Endothelial cell of umbilical vein (primary cell): Measurements from ENCODE around the gene CABCOCO1. TPM values are rescaled to one million over a fixed set of nuclear protein-coding genes. Genes with fewer than 3 reads are reported as not detected.

Experiments
- BruUV-seq: library from RNA; stranded (reverse); fragments of 400-500 nt; replicated peaks from 2 replicates; lab custom pipeline; 2021; lab: Mats Ljungman, UMichigan
- CTCF ChIA-PET: fragments of 300-600, 350-600 bp; sonication (Branson Sonifier 250); formaldehyde crosslinking; loops from one replicate; lab custom pipeline; 2021; ENCODE audit warnings: antibody characterized with exemption, inconsistent platforms; lab: Charles Lee
- POLR2A ChIA-PET: fragments of 300-600, 350-600 bp; sonication (Branson Sonifier 250); formaldehyde crosslinking; loops from one replicate; lab custom pipeline; 2021; ENCODE audit warnings: antibody characterized with exemption, inconsistent platforms; lab: Charles Lee
- DNase-seq: peaks from one replicate; pipeline ENCODE4 v3.0.0-alpha.2; 2011; ENCODE audit warnings: low read depth, low spot score
- FAIRE-seq: peaks from 2 replicates; lab custom pipeline; 2011; peaks lifted over from hg19 to GRCh38; lab: Jason Lieb, UNC
- H2AFZ ChIP-seq: 2 replicates; pipeline ENCODE4 v1.6.0; 2012; ENCODE audit warnings: low read depth, low read length, control low read depth, inconsistent platforms
- H3K27ac ChIP-seq: 2 replicates; pipeline ENCODE4 v1.5.1; 2011; ENCODE audit warnings: low read depth, mild to moderate bottlenecking, control low read depth, low read length, moderate library complexity; ENCODE audit not compliant: insufficient read depth
- H3K27me3 ChIP-seq, 2 experiments: 2 replicates each; pipeline versions ENCODE4 v1.6.0 to v1.6.1; 2011; ENCODE audit warnings: low read length in 2 of 2, mixed read lengths in 1 of 2; ENCODE audit not compliant: control insufficient read depth in 2 of 2, insufficient read depth in 2 of 2
- H3K36me3 ChIP-seq, 2 experiments: 2 replicates in 1 of 2; 3 replicates in 1 of 2; pipeline ENCODE4 v1.5.1; 2011; ENCODE audit warnings: low read length in 2 of 2, mild to moderate bottlenecking in 1 of 2, moderate library complexity in 1 of 2; ENCODE audit not compliant: control insufficient read depth in 2 of 2, insufficient read depth in 2 of 2; ENCODE audit errors: extremely low read depth in 1 of 2
- H3K4me1 ChIP-seq: 3 replicates; pipeline ENCODE4 v1.5.1; 2011; ENCODE audit warnings: mild to moderate bottlenecking, low read length; ENCODE audit not compliant: control insufficient read depth, insufficient read depth; ENCODE audit errors: extremely low read depth
- H3K4me2 ChIP-seq: 2 replicates; pipeline ENCODE4 v1.6.1; 2011; ENCODE audit warnings: low read length, control low read depth, mixed read lengths; ENCODE audit not compliant: insufficient read depth
- H3K4me3 ChIP-seq, 3 experiments: fragments of 200-600 bp in 1 of 3; sonication (generic), shearing (Covaris generic) in 1 of 3; replicated peaks in 1 of 3; 2 replicates each; pipeline ENCODE4 v1.5.1; 2011 to 2016; ENCODE audit warnings: control low read depth in 3 of 3, low read length in 3 of 3, mild to moderate bottlenecking in 2 of 3, inconsistent platforms in 1 of 3, low read depth in 1 of 3, moderate library complexity in 1 of 3; ENCODE audit not compliant: insufficient read depth in 1 of 3
- H3K79me2 ChIP-seq: 2 replicates; pipeline ENCODE4 v1.6.0; 2012; ENCODE audit warnings: low read length, inconsistent platforms; ENCODE audit not compliant: control insufficient read depth, insufficient read depth
- H3K9ac ChIP-seq: replicated peaks from 2 replicates; pipeline ENCODE3; 2011; ENCODE audit warnings: low read length, control low read depth; ENCODE audit not compliant: insufficient read depth; ENCODE audit errors: extremely low read depth
- H3K9me1 ChIP-seq: replicated peaks from 3 replicates; pipeline ENCODE4 v1.6.0; 2011; ENCODE audit warnings: mild to moderate bottlenecking, low read length; ENCODE audit not compliant: control insufficient read depth, insufficient read depth; ENCODE audit errors: extremely low read depth
- H3K9me3 ChIP-seq: replicated peaks from 2 replicates; pipeline ENCODE4 v1.5.1; 2012; ENCODE audit warnings: low read length, inconsistent platforms; ENCODE audit not compliant: control insufficient read depth, insufficient read depth
- H4K20me1 ChIP-seq: replicated peaks from 2 replicates; pipeline ENCODE3; 2011; ENCODE audit warnings: mild to moderate bottlenecking, low read length; ENCODE audit not compliant: control insufficient read depth, insufficient read depth; ENCODE audit errors: extremely low read depth
- EZH2 ChIP-seq: IDR thresholded peaks from 2 replicates; pipeline ENCODE4 v1.6.1; 2012; ENCODE audit warnings: borderline replicate concordance, low read depth, mild to moderate bottlenecking, moderate library complexity, low read length, inconsistent platforms; ENCODE audit not compliant: severe bottlenecking
- FOS ChIP-seq: IDR thresholded peaks from 2 replicates; pipeline ENCODE4 v1.6.1; 2011; ENCODE audit warnings: mild to moderate bottlenecking, low read length, moderate library complexity, borderline replicate concordance; ENCODE audit not compliant: insufficient read depth
- GATA2 ChIP-seq: IDR thresholded peaks from 2 replicates; pipeline ENCODE4 v1.7.0; 2011; ENCODE audit warnings: low read depth, mild to moderate bottlenecking, moderate library complexity, mixed read lengths, low read length; ENCODE audit not compliant: insufficient read length, insufficient read depth
- JUN ChIP-seq: IDR thresholded peaks from 2 replicates; pipeline ENCODE4 v1.6.1; 2011; ENCODE audit warnings: borderline replicate concordance, low read depth; ENCODE audit not compliant: insufficient read length, insufficient read depth
- MYC ChIP-seq: IDR thresholded peaks from one replicate; pipeline ENCODE4 v1.6.1; 2011; ENCODE audit warnings: mild to moderate bottlenecking, low read depth, low read length
- POLR2A ChIP-seq: IDR thresholded peaks from 2 replicates; pipeline ENCODE4 v1.6.1; 2012; ENCODE audit warnings: low read depth, mild to moderate bottlenecking, control low read depth, low read length
- POLR2AphosphoS5 ChIP-seq: IDR thresholded peaks from 2 replicates; pipeline ENCODE4 v1.6.1; 2012; ENCODE audit warnings: low read depth, mild to moderate bottlenecking, control low read depth, low read length, moderate library complexity; ENCODE audit not compliant: insufficient read depth
- dilution Hi-C: fragments of 300-500 bp; cut with MboI; formaldehyde crosslinking; loops from one replicate; pipeline ENCODE4 v1.15.0; 2019; ENCODE audit warnings: low sequenced_read_pairs; ENCODE audit not compliant: extremely low pct_ligation_motif_present
- intact Hi-C: fragments of 100-400 bp; cut with micrococcal nuclease; formaldehyde crosslinking; loops from one replicate; pipeline ENCODE4 v1.10.0; 2022
- polyA plus RNA-seq, 4 experiments: library from polyadenylated mRNA; depleted of rRNA in 3 of 4; stranded (reverse) in 3 of 4; unstranded in 1 of 4; fragments of >200 nt; gene quantifications; 2 replicates each; pipeline versions ENCODE4 v1.2.1 to v1.2.3, GENCODE V29; 2011 to 2012; ENCODE audit warnings: missing spikeins in 1 of 4
- total RNA-seq: library from RNA; stranded (reverse); gene quantifications from 2 replicates; pipeline ENCODE4 v1.2.3, GENCODE V29; 2021
- TF ChIP-seq, protein P1 (sequence below), 2 donors: IDR thresholded peaks; 1 replicate in 1 of 2; 2 replicates in 1 of 2; pipeline ENCODE4 v1.5.1; 2011; ENCODE audit warnings: low read length in 2 of 2, mild to moderate bottlenecking in 2 of 2, moderate library complexity in 2 of 2, control low read depth in 1 of 2, inconsistent platforms in 1 of 2, low read depth in 1 of 2; ENCODE audit not compliant: insufficient read depth in 1 of 2; ENCODE audit errors: extremely low read depth in 1 of 2
- TF ChIP-seq, protein P2 (sequence below): IDR thresholded peaks from 2 replicates; pipeline ENCODE4 v1.6.1; 2011; ENCODE audit not compliant: insufficient read depth, insufficient read length

CABCOCO1 gene
- total and polyA plus RNA-seq, 2 donors (not counting 3 experiments of a cell fraction or from before 2014, with no cell fraction given) = 0.06 to 1.3 TPM

DNA sequence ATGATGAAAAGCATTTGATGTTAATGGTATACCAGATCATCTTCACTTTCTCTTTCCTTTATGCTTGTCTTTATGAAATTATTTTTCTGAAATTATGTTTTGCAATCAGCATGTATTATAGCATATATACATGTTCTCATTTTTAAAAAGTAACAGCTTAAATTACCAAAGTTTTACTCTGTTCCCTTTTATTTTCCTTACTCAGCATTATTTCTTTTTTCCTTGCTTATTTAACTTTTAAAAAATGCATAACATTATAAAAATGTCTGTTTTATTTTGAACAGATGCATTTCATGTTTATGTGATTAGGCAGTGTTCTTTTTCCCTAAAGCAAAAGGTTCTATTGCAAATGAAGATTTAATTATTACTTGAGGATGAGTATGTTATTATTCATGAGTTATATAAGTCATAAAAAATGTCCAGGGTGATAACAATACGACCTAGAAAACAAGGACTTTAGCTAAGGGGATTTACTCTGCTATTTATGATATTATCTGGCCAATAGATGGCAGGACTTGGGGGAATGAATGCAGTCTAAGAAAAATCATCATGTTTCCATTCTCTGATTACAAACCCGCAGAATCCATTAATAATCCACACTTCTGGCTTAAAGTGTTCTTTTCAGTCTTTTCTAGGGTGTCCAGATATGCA lies 38.5 kb downstream of the CABCOCO1 start:
- H3K4me1 ChIP-seq = no peaks in the 10 kb centered on the region
- no peak overlapping the region for H3K4me2 ChIP-seq
- H3K27ac ChIP-seq = no peak overlapping the region
- no peak overlapping the region for H3K9ac ChIP-seq
- H3K4me3 ChIP-seq = no peak overlapping the region
- ChIA-PET CTCF (no interaction called here), POLR2A (no interaction called here)
- no TSS peak for BruUV-seq
- TF ChIP-seq, protein P1, sequence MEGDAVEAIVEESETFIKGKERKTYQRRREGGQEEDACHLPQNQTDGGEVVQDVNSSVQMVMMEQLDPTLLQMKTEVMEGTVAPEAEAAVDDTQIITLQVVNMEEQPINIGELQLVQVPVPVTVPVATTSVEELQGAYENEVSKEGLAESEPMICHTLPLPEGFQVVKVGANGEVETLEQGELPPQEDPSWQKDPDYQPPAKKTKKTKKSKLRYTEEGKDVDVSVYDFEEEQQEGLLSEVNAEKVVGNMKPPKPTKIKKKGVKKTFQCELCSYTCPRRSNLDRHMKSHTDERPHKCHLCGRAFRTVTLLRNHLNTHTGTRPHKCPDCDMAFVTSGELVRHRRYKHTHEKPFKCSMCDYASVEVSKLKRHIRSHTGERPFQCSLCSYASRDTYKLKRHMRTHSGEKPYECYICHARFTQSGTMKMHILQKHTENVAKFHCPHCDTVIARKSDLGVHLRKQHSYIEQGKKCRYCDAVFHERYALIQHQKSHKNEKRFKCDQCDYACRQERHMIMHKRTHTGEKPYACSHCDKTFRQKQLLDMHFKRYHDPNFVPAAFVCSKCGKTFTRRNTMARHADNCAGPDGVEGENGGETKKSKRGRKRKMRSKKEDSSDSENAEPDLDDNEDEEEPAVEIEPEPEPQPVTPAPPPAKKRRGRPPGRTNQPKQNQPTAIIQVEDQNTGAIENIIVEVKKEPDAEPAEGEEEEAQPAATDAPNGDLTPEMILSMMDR (IDR thresholded peaks at IDR 0.05; ENCODE audit: extremely low read depth in 1 of 2, insufficient read depth in 1 of 2, low read depth in 1 of 2, low read length in 2 of 2) = no peak
- TF ChIP-seq EZH2 (no peak), POLR2AphosphoS5 (no peak), JUN (no peak), MYC (no peak), POLR2A (no peak), FOS (no peak), GATA2 (no peak)
- TF ChIP-seq, protein P2, sequence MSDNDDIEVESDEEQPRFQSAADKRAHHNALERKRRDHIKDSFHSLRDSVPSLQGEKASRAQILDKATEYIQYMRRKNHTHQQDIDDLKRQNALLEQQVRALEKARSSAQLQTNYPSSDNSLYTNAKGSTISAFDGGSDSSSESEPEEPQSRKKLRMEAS = no peak
- dilution Hi-C loops = no loop called here
- H3K27me3 ChIP-seq = no peaks in the 10 kb centered on the region
- H2AFZ ChIP-seq = no peak overlapping the region
- no peaks in the 10 kb centered on the region for H3K9me3 ChIP-seq
- intact Hi-C loops = no loop called here
- H4K20me1 ChIP-seq = no peaks in the 10 kb centered on the region
- no peak for DNase-seq
- no peaks in the 10 kb centered on the region for H3K9me1 ChIP-seq
- FAIRE-seq = no peak
- H3K79me2 ChIP-seq = no peaks in the 10 kb centered on the region
- H3K36me3 ChIP-seq = no peaks in the 10 kb centered on the region
